Stimulated activated CD8-positive, alpha-beta memory T cell treated with anti-CD3 and anti-CD28 coated beads, Interleukin-7, amount 100 ng/mL, for 48 hours (primary cell): Measurements from ENCODE around the gene SLC48A1.

Experiments
- DNase-seq, 2 donors: peaks; one replicate each; pipeline ENCODE4 v3.0.0-alpha.2; 2020; ENCODE audit warnings: low read depth in 1 of 2; ENCODE audit errors: extremely low read depth in 1 of 2

The SLC48A1 gene

DNA sequence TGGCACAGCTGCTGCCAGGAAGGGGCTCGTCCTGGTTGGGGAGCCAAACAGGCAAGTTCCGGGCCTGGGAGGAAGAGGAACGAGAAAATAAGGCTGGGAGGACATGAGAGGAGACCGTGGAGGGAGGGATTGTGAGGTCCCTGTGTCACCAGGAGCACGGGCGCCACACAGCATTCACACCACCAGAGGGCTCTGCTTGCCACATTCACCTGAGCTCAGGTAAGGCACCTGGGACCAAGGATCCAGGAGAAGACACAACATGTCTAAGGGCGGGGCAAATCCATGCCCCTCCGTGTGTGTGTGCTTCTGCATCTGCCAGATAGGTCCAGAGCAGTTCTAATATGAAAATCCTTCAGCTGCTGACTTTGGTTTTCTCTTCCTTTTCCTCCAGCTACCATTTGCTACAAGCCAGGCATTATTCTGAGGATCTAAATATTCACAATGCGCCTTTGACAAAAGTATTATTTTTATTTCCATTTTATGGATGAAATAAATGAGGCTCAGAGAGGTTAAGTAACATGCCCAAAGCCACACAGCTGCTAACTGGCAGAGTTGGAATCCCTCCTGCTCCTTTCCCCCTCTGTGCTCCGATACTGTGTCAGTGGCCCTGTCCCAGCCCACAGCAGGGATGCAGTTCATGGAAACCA, 28.9 kb upstream of the SLC48A1 start:
- DNase-seq, result peak in 1 of 2 donors; percentile 11

- DNase-seq, result no peak
Measured at GRCh38 chr12:47744778-47745436, 28.1 kb upstream of the SLC48A1 start.

GRCh38 chr12:47745485-47746041, 27.5 kb upstream of the SLC48A1 start:
- no peak for DNase-seq

DNA sequence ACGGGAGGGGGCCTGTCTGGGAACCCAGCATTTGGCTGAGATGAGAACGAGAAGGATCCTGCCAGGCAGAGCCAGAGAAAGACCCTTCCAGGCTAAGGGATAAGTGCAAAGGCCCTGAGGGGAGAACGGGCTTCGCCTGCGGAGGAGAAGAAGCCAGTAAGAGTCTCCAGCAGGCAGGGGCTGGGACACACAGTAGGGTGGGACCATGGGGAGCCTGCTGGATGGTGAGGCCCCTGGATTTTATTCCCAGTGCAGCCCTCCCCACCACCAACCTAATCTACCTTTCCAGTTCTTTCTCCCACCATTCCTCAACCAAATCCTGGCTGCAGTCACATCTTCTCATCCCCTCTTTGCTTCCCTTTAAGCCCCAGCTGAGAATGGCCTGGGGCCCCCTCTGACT, 27.0 kb upstream of the SLC48A1 start:
- DNase-seq, result no peak

DNA sequence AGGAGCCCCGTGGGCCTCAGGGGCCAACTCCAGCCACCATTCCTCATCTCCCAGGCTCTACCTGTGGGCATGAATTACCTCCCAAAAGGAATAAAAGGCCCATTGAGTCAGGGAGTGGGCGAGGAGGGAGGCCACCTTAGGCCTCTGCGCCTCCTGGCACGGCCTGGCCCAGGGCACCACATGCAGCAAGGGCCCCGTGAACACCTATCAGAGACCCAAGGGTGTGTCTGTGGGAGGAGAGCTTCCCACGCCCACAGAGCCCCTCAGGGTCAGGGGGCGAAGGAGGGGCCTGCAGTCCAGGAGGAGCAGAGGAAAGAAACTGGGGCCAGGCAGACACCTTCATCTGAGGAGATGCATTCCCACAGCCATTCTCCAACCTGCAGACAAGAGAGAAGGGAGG, 26.5 kb upstream of the SLC48A1 start:
- DNase-seq, result no peak

- no peak for DNase-seq
Measured at GRCh38 chr12:47747126-47747525, 25.9 kb upstream of the SLC48A1 start.

DNA sequence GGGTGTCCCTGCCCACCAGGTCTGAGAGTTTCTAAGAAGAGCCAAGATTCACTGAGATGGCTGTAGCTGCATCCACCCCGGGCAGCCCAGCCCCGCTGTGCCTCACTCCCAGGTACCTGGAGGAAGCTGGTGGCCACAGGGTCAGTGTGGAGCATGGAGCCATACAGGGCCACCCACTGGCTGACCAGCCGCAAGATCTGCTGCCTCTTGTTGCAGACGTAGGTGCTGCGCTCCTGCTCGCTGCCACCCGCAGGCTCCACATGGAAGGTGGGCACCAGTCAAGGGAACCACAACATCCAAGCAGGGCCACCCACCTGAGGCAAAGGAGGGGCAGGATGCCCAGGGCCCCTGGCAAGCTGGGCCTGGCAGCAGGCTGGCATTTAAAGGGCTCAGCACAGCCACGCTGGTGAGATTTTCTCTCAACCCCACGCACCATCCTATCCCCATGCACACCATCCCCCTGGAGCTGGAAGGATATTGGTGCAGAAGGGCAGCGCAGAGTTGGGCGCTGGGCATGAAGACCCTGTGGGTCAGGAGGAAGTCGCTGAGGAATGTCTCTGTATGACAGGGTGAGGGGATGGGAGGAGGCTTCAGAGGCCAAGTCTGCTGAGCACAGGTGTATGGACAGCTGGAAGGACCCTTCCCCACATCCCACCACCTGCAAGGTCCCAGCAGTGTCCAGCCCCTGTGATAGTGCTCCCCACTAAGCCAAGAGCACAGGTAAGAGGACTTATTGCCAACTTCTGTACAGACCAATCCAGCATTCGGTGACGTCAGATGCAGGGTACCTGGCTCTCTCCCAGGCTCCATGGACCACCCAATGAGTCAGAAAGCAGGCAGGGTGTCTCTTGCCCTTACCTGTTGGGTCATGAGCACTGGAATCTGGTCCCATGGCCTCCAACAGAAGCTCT, 25.2 kb upstream of the SLC48A1 start:
- DNase-seq, result no peak

DNA sequence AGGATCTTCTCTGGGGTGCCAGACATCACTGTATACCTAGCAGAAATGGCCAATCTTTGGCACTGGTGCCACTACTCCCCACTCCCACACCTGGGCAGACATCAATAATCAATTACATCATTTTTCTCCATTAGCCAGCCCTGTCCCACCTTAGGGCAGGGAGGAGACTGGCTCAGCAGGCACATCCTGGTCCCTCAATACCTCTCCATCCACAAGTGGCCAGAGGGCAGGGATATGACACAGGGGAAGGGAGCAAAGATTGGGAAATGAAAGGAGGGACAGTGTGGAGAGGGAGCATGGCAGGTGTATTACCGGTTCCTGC, 24.6 kb upstream of the SLC48A1 start:
- no peak for DNase-seq

GRCh38 chr12:47748899-47749298, 24.1 kb upstream of the SLC48A1 start:
- no peak for DNase-seq

GRCh38 chr12:47750229-47750798, 22.7 kb upstream of the SLC48A1 start:
- DNase-seq, result no peak

DNA sequence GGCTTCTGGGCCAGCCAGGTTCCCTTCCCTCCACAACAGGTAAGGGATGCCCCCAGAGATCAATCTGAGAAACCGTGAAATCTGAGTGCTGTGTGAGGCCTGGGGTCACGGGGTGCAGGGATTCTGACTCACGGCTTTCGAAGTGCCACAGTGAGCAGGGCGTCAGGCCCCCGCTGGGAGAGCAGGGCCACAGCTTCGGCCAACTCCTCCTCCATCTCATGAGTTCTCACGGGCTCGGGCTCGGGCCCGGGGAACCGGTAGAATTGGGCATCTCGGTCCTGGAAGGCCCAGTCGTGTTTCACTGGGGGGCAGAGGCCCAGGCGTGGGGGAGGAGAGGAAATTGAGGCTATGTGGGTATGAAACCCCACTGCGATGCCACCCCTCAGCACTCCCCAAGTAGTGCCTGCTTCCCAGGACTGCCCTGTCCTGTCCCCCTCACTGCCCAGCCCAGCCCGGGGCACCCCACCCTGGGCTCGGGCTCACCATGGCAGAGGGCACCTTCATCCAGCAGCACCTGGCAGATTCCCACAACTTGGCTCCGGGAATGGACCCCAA, 22.0 kb upstream of the SLC48A1 start:
- no peak for DNase-seq

- no peak for DNase-seq
Measured at GRCh38 chr12:47751561-47751960, 21.5 kb upstream of the SLC48A1 start.

DNA sequence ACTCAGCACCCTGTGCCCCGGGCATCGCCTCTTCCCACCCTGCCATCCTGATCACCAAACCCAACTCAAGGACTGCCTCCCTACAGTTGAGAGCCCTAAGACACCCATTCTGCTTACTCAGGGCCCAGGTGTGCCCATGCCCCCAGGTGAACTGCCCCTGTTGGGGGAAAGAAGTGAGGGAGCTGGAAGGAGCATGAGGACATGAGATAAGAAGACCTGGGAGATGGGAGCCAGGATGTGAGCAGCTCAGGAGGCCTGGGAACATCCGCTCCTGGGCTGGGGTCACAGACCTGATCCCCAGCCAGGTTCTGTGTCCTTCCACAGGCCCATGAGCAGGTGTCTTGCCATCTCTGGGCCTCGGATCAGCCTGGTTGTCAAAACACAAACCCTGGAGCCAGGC, 20.9 kb upstream of the SLC48A1 start:
- DNase-seq, result no peak

DNA sequence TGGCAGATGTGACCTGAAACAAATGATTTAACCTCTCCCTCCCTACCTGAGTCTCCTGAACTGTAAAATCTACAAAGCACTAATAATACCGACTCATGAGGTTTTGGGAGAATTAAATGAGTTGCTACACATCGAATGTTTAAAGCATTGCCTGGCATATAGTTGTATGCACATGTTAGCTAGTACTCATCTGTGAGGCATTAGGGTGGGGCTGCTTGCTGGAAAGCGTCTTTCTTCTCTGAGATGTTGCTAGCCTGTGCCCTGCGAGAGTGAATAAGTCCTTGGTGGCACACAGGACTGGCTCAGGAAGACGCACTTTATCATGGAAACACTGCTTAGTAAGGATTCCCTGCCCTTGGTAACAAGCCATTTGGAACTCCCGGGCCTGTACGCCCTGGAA, 20.5 kb upstream of the SLC48A1 start:
- DNase-seq, result no peak

- DNase-seq, result no peak
Measured at GRCh38 chr12:47753021-47754001, 19.7 kb upstream of the SLC48A1 start.

DNA sequence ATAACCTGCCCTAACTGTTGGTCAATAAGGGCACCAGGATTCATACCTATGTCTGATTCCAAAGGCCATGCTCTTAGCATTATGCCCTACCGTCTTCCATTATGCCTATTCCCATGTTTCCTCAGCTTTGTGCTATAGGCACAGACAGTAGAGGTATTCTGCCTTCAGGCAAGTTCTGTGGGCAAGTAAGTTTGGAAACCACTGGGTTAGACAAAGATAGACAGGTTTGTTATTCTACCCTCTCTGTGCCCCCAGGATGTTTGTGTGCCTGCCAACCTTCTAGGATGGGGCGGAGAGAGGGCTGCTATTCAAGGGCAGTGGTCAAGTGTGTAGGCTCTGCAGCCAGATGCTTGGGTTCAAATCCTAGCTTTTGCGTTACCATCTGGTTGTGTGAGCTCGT, 18.9 kb upstream of the SLC48A1 start:
- no peak for DNase-seq

DNA sequence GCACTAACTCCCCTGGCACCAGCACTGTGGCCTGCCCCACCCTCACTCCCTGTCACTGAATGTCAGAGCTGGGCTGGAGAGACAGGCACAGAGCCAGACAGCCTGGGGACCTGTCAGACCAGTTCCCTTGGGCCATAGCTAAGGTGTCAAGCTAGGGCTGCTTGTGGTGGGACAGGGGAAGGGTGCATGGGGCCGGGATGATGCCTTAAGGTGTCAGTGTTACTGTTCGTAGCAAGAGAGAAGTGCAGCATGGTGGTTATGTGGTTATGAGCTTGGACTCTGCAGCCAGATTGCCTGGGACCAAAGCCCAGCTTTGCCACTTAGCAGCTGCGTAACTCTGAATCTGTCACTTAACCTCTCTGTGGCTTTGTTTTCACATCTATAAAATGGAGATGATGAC, 18.2 kb upstream of the SLC48A1 start:
- no peak for DNase-seq

GRCh38 chr12:47755655-47756562, 17.1 kb upstream of the SLC48A1 start:
- DNase-seq, result peak in 1 of 2 donors; percentile 12

DNA sequence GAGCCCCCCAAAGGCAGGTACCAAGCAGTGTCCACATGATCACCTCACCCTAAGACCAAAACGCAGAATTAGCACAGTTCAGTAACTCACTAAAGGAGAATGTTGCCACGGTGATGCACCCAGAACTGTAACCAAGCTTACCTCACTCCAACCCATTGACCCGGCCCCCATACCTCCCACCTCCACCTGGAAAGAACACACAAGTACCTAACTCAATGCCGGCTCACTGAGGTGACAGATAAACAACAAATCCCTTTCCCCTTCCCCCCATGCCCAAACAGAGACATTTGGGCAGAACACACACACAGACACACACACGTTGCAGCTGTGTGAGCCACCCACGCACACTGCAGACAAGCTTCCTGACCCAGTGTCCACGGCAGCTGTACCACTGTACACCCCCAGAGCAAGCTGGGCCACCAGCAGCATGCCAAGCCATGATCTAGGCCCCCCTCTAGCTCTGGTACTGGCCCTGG, 15.6 kb upstream of the SLC48A1 start:
- no peak for DNase-seq
